Activated CD8-positive, alpha-beta memory T cell treated with anti-CD3 and anti-CD28 coated beads for 4 hours (primary cell): ENCODE results near the gene TTC33.
"Not testable (repeated sequence)": the region's sequence is repeated elsewhere in the genome, so short reads cannot be mapped to it uniquely, and the experiment has no call there.

Experiments
- DNase-seq, 2 donors: peaks; one replicate each; pipeline ENCODE4 v3.0.0-alpha.2; 2020; ENCODE audit warnings: low read depth in 2 of 2

The TTC33 gene

DNA sequence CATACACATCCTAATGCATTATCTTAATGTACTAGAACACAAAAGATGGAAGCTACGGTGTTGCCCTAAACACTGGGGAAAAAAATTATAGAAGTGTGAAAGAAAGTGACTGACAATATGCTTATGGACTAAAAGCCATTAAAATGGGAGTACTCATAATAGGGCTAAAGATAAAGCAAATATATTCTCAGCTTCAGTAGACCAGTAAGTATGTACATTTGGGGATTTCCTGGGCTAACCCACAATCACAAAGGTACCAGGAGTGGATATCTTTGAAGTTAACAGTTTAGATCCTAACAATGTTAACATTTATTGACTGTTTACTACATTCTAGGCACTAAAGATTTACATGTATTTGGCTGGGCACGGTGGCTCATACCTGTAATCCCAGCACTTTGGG, 39.2 kb downstream of the TTC33 start:
- DNase-seq = no peak

DNA sequence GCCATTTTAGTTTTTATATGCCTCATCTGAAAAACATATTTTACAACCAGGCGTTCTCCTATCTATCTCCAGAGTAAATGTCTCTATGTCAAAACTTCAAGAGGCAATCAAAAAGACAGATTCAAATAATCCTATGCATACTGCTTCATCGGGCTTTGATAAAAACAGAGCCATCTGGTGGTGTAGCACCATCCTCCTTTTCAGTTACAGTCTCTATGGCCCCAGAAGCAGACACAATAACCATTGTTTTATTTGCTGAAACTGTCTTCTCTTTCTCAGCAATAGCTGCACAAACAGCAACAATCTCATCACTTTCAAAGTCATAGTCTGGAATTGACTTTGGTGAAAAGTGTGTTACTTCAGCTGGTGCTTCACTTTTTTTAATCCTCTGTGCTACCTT, 39.8 kb downstream of the TTC33 start:
- no peak for DNase-seq

DNA sequence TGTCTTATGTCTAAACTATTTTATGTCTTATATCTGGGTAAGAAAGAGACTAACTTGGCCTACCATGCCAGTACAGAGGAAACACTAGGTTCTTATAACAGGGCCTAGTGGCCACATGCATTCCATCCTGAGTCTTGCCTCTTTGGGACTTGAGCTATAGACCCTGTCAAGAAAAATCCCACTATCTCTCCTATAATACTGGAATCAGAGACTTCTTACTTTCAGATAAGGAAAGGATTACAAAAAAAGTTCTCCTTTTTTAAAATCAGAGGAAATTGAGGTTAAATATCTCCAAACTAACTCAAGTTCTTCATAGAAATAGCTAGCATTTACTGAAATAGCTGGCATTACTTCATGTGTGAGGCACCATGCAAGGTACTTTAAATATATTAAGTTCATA, 41.8 kb downstream of the TTC33 start:
- DNase-seq = no peak

DNA sequence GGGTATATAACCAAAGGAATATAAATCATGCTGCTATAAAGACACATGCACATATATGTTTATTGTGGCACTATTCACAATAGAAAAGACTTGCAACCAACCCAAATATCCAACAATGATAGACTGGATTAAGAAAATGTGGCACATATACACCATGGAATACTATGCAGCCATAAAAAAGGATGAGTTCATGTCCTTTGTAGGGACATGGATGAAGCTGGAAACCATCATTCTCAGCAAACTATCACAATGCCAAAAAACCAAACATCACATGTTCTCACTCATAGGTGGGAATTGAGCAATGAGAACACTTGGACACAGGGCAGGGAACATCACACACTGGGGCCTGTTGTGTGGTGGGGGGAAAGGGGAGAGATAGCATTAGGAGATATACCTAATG, 45.2 kb downstream of the TTC33 start:
- DNase-seq = not testable (repeated sequence)

DNA sequence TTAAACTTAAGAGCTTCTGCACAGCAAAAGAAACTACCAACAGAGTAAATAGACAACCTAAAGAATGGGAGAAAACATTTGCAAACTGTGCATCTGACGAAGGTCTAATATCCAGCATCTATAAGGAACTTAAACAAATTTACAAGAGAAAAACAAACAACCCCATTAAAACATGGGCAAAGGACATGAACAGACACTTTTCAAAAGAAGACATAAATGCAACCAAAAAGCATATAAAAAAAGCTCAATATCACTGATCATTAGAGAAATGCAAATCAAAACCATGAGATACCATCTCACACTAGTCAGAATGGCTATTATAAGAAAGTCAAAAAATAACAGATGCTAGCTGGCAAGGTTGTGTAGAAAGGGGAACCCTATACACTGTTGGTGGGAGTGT, 50.3 kb downstream of the TTC33 start:
- DNase-seq = not testable (repeated sequence)

DNA sequence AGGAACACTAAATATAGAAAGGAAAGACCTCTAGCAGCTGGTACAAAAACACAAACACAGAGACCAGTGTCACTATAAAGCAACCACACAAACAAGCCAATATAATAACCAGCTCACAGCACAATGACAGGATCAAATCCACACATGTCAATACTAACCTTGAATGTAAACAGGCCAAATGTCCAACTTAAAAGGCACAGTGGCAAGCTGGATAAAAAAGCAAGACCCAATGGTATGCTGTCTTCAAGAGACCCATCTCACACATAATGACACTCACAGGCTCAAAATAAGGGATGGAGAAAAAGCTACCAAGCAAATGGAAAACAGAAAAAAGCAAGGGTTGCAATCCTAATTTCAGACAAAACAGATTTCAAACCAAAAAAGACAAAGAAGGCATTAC, 53.7 kb downstream of the TTC33 start:
- DNase-seq = not testable (repeated sequence)

DNA sequence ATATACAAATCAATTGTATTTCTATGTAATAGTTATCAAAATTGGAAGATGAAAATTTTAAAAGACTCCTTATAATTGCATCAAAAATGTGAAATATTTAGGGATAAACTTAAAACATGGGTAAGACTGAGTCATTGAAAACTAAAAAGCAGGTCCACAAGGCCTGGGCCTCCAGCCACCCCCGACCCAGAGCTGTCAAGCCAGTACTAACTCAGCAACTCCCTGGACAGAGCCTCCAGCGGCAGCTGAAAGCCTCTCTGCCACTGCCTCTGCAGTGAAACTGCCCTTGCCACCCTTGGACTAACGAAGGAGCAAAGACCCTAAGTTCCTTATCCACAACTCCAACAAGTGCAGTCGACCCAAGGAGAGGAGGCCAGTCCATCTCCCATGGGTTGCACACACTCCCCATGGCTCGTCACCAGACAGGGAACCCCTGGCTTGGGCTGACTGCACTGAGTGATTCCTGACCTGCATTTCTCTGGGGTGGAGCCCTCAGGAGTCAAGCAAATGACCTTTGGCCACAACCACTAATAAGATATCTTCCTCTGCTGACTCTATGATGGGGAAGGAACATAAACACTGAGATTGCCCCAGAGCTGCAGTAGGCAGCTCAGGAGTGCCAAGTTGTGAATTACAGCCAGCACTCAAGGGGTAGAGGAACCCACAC, 55.5 kb downstream of the TTC33 start:
- DNase-seq = no peak

DNA sequence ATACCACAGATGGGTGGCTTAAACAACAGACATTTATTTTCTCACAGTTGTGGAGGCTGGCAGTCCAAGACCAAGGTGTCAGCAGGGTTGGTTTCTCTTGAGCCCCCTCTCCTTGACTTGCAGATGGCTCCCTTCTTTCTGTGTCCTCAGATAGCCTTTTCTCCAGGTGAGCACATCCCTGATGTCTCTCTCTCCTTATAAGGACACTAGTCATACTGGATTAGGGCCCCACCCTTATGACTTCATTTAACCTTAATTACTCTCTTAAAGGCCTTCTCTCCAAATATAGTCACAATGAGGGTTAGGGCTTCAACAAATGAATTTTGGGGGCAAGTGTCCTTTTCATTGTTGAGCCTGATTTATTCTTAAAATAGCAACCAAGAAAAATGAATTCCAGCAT, 61.3 kb downstream of the TTC33 start:
- DNase-seq = no peak

DNA sequence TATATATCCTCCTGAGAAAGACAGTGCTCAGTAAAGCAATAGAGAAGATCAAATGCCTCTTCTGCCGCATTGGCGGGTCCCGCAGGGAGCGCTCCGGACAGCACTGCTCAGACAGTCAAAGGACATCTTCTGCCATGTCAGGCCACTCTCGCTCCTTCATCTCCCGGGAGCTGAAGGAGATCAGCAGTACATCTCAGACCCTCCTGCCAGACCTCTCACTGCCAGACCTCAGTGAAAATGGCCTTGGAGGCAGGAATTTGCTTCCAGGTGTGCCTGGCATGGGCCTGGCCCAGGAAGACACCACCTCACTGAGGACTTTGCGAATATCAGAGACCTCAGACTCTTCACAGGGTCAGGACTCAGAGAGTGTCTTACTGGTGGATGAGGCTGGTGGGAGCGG, 63.9 kb downstream of the TTC33 start:
- DNase-seq = no peak

DNA sequence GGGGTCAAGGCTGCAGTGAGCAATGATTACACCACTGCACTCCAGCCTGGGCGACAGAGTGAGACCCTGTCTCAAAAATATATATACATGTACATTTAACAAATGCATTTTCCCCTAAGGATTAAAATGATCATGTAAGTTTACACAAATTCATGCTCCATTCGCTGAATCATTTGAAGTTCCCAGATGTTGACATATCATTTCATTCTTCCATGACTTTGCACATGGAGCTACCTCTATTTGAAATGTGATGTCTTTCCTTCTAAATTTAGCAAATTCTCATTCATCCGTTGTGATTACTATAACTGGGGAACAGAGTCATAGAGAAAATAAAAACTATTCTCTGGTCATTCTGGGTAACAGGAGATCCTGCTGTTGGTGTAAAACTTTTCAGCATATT, 65.5 kb downstream of the TTC33 start:
- DNase-seq = no peak

DNA sequence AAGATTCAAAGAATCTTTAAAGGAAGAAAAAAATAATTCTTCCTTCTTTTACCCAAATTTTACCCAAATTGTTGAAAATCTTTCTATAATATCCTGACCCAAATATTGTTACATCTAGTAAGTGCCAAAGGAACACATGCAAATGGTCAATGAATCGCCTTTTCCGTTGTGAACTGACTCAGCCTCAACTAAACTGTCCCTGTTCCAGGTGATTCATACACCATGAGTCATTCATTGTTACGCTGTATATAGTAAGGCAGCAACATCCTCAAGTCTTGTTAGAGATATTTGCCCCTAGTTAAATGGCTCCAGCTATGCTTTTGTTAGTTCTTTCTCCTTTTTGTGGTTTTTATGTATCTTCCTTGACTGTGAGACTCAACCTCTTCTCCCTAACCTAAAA, 66.3 kb downstream of the TTC33 start:
- DNase-seq = no peak

DNA sequence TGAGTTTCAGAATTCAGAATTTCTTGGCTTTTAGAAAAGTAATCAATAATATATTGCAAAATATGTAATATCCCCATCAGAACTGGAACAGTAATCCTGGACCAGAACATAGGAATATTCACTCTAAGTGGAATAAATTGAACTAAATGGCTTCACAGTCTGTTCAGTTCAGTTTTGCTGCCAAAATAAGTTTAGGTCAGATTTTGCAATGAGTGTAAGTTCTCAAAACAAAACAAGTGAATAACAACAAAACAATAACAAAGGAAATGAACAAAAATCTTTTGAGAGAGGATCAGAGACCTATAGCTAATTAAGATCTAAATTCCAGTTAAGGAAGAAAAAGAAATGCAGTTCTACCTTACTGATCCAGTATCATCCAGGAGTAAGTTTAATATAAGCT, 66.8 kb downstream of the TTC33 start:
- no peak for DNase-seq

DNA sequence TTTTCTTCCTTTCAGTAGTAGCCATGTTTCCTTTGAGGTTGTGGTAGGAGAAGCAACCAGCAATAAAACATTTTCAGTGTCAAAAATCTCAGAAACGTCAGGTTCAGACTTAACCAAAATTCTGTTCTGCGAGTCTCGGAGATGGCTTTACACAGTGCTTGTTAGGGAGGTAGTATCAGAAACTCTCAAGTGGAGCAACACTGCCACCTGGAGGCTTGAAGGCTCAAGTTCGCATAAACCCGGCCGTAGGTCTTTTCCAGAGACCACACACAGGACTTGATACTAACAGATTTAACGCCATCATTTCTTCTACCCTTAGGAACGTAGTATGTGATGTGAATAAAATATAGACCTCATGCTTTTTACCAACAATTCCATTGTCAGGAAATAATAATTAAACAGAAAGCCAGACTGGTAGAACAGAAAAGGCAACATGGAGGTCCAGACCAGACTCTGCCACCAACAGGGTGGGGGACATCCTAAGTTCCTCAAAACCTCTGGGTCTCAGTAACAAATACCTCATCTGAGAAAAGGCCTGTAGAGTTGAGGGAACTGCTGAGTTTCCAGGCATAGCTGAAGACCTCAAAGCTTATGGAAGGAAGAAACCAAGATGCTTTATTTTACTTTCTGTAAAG, 67.5 kb downstream of the TTC33 start:
- peak; percentile 72 to 77 for DNase-seq

DNA sequence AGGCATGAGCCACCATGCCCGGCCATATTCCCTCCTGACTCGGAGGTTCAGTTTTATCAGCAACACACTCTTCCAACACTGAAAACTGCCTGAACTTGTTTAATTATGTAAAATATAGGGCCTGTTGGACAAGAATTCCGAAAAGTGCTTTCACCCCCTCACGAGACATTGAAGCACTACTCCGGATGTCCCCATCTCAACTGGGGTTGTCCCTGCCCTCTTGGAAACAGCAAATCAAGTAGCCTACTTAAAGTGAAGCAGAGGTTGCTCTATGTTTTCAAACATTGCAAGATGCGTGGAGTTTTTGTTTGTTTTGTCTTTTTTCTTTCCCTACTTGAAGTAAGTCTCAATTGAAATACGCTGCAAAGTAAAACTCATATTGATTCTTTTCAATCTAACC, 68.4 kb downstream of the TTC33 start:
- no peak for DNase-seq

DNA sequence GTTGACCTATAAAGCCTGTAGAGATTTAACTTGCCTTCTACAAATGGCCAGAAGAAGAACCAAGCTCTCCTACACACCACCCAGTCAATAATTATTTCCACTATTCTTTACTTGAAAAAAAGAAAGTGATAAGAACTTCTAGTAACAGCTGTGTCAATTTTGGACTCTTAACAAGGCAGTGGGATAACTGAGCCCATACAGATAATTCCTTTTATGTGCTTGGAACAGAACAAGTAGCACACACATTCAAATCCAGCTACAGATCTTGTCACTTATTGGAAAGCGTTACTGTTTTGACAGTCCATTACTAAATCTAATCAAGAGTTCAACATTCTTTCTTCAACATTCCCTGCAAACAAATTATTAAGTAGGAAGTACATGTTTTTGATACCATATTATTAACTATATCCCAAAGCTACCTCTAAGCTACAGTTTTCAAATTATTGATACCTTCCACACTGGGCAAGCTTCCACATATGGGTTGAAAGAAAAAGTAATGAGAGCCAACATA, 69.7 kb downstream of the TTC33 start:
- DNase-seq = no peak

DNA sequence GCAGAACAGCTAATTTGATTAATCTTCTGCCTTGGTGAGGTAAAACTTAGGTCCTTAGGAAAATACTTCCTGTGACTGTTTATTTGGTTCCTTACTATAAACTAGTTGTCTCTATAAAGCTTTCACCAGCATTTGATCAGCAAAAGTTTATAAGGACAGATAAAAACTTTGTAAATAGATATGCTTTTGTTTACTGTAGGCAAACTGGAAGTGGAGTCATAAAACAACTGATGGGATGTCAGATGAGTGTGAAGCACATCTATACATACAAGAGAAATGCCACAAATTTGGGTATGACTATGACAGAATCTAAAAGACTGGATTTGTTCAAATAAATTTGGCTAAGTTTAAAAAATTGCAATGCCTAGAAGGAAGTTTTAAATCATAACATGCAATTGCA, 70.6 kb downstream of the TTC33 start:
- DNase-seq = no peak

DNA sequence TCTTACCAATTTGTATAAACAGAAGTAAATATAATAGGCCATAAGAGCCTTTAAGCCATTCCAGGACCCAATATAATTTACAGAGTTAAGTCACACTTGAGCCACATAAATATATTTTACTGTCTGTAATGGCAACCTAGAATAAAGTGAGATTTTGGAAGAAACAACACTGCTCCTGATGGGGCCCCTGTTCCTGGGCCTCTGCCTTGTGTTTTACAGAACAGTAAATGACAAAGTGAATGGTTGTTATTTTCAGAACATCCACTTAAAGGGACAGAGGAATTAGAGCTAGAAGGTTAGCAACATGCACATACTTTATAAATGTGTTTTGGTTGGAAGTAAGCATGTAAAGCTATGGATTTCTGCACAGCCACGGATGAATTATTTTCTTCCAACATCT, 72.5 kb downstream of the TTC33 start:
- DNase-seq = no peak

DNA sequence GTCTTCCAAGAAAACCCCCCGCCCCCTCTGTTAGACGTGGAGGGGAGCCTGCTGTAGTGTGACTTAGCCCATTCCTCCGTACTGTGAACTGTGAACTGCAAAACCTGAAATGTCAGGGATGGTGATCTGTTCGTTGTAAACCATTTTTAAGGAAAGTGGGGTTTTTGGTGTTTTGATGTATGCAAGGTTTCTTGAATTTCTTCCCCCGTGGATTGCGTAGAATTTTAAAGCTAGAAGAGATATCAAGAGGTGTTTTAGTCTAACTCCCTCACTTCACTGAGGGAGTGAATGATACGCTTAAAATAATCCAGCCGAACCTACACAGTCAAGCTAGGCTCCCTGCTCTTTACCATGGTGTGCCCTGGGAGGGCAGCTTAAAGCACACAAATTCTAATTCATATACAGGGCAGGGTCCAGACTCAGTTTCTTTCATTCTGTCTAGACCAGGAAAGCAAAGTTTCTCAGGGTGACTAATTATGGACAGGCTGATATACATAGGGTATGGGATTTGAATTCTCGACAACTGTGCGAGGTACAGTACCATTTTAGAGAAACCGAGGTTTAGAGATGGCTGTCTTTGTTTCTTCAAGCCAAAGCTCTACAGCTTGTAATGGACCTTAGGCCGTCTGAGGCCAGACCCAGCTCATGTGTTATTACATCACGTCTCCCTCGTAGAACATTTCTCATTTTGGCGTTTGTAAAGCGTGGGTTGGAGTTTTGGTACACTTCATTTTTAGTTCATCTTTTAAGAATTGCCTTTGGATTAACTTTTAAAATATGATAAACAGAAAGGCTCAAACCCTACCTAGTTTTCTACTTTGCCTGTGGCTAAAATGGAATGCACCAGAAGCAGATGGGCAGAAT, 73.4 kb downstream of the TTC33 start:
- DNase-seq = no peak

DNA sequence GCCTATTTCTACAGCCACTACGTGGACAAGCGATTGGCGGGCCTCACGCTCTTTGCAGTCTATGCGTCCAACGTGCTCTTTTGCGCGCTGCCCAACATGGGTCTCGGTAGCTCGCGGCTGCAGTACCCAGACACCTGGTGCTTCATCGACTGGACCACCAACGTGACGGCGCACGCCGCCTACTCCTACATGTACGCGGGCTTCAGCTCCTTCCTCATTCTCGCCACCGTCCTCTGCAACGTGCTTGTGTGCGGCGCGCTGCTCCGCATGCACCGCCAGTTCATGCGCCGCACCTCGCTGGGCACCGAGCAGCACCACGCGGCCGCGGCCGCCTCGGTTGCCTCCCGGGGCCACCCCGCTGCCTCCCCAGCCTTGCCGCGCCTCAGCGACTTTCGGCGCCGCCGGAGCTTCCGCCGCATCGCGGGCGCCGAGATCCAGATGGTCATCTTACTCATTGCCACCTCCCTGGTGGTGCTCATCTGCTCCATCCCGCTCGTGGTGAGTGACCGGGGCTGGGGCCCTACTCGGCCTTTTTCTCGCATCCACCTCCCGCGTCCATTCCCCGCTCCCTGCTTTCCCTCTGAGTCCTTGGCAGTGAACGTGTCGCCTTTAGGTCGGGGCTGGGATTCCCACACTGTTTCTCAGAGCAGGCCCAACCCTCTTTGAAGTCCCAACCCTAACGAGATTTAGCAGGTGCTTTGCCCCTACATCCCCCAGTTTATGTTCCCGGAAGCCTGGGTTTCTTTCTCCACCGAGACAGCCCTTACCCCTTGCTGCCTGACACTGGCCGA, 74.2 kb downstream of the TTC33 start:
- DNase-seq = no peak

DNA sequence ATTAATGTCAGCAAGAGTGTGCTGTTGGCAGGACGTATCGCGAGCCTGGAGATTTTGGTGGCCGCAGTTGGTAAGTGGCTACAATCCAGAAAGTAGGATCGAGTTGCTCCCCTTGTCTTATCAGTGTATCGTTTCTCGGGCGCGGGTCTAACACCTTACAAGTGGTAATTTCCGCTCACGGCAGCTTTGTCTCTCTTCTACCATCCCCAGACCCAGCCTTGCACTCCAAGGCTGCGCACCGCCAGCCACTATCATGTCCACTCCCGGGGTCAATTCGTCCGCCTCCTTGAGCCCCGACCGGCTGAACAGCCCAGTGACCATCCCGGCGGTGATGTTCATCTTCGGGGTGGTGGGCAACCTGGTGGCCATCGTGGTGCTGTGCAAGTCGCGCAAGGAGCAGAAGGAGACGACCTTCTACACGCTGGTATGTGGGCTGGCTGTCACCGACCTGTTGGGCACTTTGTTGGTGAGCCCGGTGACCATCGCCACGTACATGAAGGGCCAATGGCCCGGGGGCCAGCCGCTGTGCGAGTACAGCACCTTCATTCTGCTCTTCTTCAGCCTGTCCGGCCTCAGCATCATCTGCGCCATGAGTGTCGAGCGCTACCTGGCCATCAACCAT, 74.9 kb downstream of the TTC33 start:
- peak in 1 of 2 donors; percentile 28 for DNase-seq

DNA sequence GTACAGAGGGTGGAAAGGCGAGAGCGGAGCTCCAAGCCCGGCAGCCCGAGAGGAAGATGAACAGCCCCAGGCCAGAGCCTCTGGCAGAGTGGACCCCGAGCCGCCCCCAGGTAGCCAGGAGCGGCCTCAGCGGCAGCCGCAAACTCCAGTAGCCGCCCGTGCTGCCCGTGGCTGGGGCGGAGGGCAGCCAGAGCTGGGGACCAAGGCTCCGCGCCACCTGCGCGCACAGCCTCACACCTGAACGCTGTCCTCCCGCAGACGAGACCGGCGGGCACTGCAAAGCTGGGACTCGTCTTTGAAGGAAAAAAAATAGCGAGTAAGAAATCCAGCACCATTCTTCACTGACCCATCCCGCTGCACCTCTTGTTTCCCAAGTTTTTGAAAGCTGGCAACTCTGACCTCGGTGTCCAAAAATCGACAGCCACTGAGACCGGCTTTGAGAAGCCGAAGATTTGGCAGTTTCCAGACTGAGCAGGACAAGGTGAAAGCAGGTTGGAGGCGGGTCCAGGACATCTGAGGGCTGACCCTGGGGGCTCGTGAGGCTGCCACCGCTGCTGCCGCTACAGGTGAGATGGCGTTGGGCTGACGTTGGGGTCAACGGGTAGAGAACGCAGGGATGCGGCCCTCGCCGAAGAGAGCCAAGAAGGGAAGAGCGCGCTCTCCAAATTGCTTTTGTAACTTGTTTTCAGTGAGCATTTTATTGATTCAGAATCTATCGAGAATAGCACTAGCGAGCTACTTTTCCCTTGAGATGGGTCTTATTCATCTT, 75.7 kb downstream of the TTC33 start, which contains the start of gene PTGER4:
TSS of gene PTGER4 (plus strand) at position 3 of the 769 bp plus-strand sequence. CDS start 1,079 bp downstream, outside the sequence.
- no peak for DNase-seq
